Body of pancreas (tissue), 4 donors: ENCODE results near the gene C3orf33. TPM values are rescaled to one million over a fixed set of nuclear protein-coding genes. Genes with fewer than 3 reads are reported as not detected.
A peak's percentile ranks its signal among the peaks of the same experiment; 100 is the strongest.
"Not testable (repeated sequence)": the region's sequence is repeated elsewhere in the genome, so short reads cannot be mapped to it uniquely, and the experiment has no call there.

Source experiments
- ATAC-seq: fragments of 150-250 bp; one replicate; pipeline ENCODE4 v1.9.1; 2016
- DNase-seq, 4 donors: peaks; one replicate each; pipeline ENCODE4 v3.0.0-alpha.2; 2019
- H3K27ac ChIP-seq, 4 donors: fragments of 200-600 bp; sonication (generic); 1 replicate in 3 of 4; 2 replicates in 1 of 4; pipeline versions ENCODE4 v1.5.1 to v1.6.1; 2016 to 2019; ENCODE audit warnings: mild to moderate bottlenecking in 1 of 4, mixed read lengths in 1 of 4, moderate library complexity in 1 of 4
- H3K27me3 ChIP-seq, 2 donors: fragments of 200-600 bp; sonication (generic); one replicate each; pipeline ENCODE4 v1.6.0; 2016; ENCODE audit warnings: mild to moderate bottlenecking in 1 of 2
- H3K36me3 ChIP-seq, 2 donors: fragments of 200-600 bp; sonication (generic); replicated peaks in 1 of 2; 2 replicates each; pipeline ENCODE4 v1.5.1; 2016; ENCODE audit warnings: low read depth in 2 of 2; ENCODE audit not compliant: insufficient read depth in 1 of 2
- H3K4me1 ChIP-seq: fragments of 200-600 bp; sonication (generic); one replicate; pipeline ENCODE4 v1.6.0; 2016
- H3K4me3 ChIP-seq, 2 donors: fragments of 200-600 bp; sonication (generic); 1 replicate in 1 of 2; 2 replicates in 1 of 2; pipeline ENCODE4 v1.5.1; 2016 to 2019
- H3K9me3 ChIP-seq, 3 donors: fragments of 200-600 bp; sonication (generic); 1 replicate in 2 of 3; 2 replicates in 1 of 3; pipeline ENCODE4 v1.5.1; 2016
- POLR2A ChIP-seq, 3 donors: fragments of 450-650 bp; IDR thresholded peaks; one replicate each; pipeline ENCODE4 v1.6.1; 2016; ENCODE audit warnings: antibody characterized with exemption in 3 of 3, mild to moderate bottlenecking in 2 of 3
- WGBS, 2 donors: methylation state at CpG; one replicate each; pipeline ENCODE4 v1.1.5; 2017; 5-methylcytosine and 5-hydroxymethylcytosine counted together
- intact Hi-C: fragments of 100-400 bp; cut with DNase I; formaldehyde crosslinking; loops from one replicate; pipeline ENCODE4 v1.15.1; 2023
- total RNA-seq, 2 donors: library from RNA; depleted of rRNA; stranded (reverse); fragments of >200 nt; gene quantifications; one replicate each; pipeline ENCODE4 v1.1.0, GENCODE V29; 2016
- TF ChIP-seq, protein P1 (sequence below), 7 experiments: fragments of 450-650 bp in 4 of 7; fragments of 200-600 bp in 3 of 7; sonication (generic) in 3 of 7; IDR thresholded peaks; one replicate each; pipeline ENCODE4 v1.5.1; 2016 to 2019; ENCODE audit warnings: antibody characterized with exemption in 7 of 7

The C3orf33 gene
- total RNA-seq, 2 donors from 2014 or later, result 4.9 to 14.8 TPM

DNA sequence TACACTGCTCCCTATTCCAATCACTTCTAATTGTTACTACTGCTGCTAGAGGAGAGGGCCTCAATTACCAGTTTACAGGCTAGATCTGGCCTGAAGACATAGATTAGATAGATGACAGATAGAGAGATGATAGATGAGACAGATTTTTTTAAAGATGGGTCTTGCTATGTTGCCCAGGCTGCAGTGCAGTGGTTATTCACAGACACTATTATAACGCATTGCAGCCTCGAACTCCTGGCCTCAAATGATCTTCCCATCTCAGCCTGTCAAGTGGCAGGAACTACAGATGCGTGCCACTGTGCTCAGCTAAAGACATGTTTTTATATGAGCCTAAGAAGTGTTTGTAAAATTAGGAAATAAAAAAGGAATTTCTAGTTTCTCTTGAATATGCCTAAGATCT is 41.9 kb upstream of the C3orf33 start:
- Histone ChIP-seq H3K4me3 (no peak overlapping the region), H3K4me1 (peaks cover 65% of the 10 kb centered on the region), H3K9me3 (no peaks in the 10 kb centered on the region), H3K27ac (no peak overlapping the region), H3K27me3 (no peaks in the 10 kb centered on the region), H3K36me3 (no peaks in the 10 kb centered on the region)
- TF ChIP-seq, protein P1, sequence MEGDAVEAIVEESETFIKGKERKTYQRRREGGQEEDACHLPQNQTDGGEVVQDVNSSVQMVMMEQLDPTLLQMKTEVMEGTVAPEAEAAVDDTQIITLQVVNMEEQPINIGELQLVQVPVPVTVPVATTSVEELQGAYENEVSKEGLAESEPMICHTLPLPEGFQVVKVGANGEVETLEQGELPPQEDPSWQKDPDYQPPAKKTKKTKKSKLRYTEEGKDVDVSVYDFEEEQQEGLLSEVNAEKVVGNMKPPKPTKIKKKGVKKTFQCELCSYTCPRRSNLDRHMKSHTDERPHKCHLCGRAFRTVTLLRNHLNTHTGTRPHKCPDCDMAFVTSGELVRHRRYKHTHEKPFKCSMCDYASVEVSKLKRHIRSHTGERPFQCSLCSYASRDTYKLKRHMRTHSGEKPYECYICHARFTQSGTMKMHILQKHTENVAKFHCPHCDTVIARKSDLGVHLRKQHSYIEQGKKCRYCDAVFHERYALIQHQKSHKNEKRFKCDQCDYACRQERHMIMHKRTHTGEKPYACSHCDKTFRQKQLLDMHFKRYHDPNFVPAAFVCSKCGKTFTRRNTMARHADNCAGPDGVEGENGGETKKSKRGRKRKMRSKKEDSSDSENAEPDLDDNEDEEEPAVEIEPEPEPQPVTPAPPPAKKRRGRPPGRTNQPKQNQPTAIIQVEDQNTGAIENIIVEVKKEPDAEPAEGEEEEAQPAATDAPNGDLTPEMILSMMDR (IDR thresholded peaks at IDR 0.05), result no peak
- no peak for TF ChIP-seq POLR2A (IDR thresholded peaks at IDR 0.05)
- 64 to 71% methylated on average over 3 of the region's 3 CpGs for WGBS, 2 donors
- DNase-seq, result no peak
- ATAC-seq, result no peak
- intact Hi-C loops, result no loop called here

DNA sequence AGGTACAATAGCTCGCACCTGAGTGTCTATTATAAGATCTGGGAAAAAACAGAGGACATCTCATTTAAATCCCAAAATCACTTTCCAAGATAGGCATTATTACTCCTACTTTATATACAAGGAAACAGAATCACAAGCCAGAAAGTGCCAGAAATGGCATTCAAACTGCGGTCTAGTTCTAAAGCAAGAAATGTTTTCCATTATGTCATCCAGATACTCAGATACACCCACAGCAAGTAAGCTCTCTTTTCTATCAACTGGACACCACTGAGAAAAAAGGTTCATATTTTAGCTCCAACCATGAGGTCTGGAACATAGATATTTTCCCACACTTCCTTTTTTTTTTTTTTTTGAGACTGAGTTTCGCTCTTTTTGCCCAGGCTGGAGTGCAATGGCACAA is 40.0 kb upstream of the C3orf33 start:
- ATAC-seq, result peak; percentile 83
- Histone ChIP-seq H3K4me3 (no peak overlapping the region), H3K36me3 (no peaks in the 10 kb centered on the region), H3K27me3 (no peaks in the 10 kb centered on the region), H3K4me1 (peaks cover 56% of the 10 kb centered on the region), H3K27ac (peak overlapping the region in 3 of 4 donors; percentile 47 to 56 (median 48)), H3K9me3 (no peaks in the 10 kb centered on the region)
- WGBS, 2 donors, result 43 to 47% methylated on average over 3 of the region's 3 CpGs
- intact Hi-C loops, result no loop called here
- TF ChIP-seq, protein P1 (IDR thresholded peaks at IDR 0.05), result no peak
- TF ChIP-seq POLR2A (IDR thresholded peaks at IDR 0.05), result peak in 1 of 3 donors; percentile 18
- peak in 1 of 4 donors; percentile 48 for DNase-seq

DNA sequence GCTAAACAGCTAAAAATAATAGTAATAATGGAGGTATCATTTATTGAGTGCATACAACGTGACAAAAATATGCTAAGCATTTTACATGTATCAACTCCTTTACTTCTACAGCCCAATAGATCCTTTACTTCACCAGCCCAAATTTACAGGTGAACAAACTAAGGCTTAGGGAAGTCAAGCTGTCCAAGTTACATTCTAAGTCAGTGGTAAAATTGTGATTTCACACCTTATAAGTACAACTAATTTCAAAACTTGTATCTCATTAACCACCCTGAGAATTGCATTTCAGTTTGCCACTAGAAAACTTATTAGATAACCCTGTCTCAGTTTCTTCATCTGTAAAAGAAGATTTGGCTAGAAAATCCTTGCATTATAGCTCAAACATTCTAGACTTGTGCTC is 37.5 kb upstream of the C3orf33 start:
- Histone ChIP-seq H3K36me3 (no peaks in the 10 kb centered on the region), H3K4me3 (no peak overlapping the region), H3K27me3 (no peaks in the 10 kb centered on the region), H3K4me1 (peaks cover 44% of the 10 kb centered on the region), H3K27ac (no peak overlapping the region), H3K9me3 (no peaks in the 10 kb centered on the region)
- intact Hi-C loops, result no loop called here
- no peak for ATAC-seq
- TF ChIP-seq POLR2A (IDR thresholded peaks at IDR 0.05), result no peak
- TF ChIP-seq, protein P1 (IDR thresholded peaks at IDR 0.05), result no peak
- DNase-seq, result no peak
- WGBS, 2 donors, result 26 to 37% methylated on average over 1 of the region's 1 CpG

DNA sequence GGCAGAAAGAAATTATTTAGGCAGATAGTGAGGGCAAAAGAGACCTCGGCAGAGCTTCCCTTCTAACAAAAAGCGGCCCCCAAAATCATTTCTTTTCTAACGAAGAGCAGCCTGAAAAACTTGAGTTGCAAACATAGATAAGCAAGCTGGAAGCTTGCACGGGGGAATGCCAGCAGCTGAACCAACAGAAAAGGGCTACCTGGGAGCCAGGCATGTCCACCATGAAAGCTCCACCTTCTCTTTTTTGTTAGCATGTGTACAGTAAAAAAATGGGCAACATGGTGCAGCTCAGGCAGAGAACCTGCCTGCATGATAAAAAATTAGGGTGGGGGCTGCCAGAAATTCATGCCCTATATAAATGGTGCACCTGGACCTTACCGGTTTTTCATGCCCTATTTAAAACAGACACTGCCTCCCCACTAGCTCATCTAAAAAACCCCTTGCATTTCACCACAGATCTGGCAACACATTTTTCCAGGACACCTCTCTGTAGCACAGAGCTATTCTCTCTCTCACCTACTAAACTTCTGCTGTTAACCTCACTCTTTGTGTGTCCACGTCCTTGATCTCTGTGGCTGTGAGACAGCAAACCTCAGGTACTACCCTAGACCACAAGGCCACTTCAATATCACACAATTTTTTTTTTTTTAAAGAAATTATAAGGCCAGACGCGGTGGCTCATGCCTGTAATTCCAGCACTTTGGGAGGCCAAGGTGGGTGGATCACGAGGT is 29.4 kb upstream of the C3orf33 start:
- Histone ChIP-seq H3K36me3 (peaks cover 0 to 4% of the 10 kb centered on the region in 2 donors), H3K4me3 (no peak overlapping the region), H3K4me1 (peaks cover 35% of the 10 kb centered on the region), H3K27me3 (no peaks in the 10 kb centered on the region), H3K9me3 (no peaks in the 10 kb centered on the region), H3K27ac (peak overlapping the region; percentile 48 to 82 (median 56))
- peak; percentile 84 to 90 (median 88) for DNase-seq
- TF ChIP-seq, protein P1 (IDR thresholded peaks at IDR 0.05), result no peak
- TF ChIP-seq POLR2A (IDR thresholded peaks at IDR 0.05), result no peak
- 37 to 39% methylated on average over 9 of the region's 9 CpGs for WGBS, 2 donors
- ATAC-seq, result peak; percentile 92
- intact Hi-C loops, result no loop called here

DNA sequence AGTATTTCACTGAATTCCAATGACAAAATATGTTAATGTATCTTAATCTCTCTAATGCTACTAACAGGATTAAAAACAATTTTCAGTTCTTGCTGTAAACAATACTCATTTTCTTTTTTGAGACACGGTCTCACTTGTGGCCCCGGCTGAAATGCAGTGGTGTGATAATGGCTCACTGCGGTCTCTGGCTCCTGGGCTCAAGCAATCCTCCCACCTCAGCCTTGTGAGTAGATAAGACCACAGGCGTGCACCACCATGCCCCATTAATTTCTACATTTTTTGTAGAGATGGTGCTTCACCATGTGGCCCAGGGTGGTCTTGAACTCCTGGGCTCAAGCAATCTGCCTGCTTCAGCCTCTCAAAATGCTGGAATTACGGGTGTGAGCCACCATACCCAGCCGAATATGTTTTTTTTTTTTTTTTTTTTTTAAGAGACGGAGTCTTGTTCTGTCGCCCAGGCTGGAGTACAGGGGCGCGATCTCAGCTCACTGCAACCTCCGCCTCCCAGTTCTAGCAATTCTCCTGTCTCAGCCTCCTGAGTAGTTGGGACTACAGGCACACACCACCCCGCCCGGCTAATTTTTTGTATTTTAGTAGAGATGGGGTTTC is 22.5 kb upstream of the C3orf33 start:
- H3K36me3 ChIP-seq, H3K4me3 ChIP-seq, H3K27ac ChIP-seq, ATAC-seq, H3K27me3 ChIP-seq, intact Hi-C loops, H3K9me3 ChIP-seq, DNase-seq, H3K4me1 ChIP-seq: not testable (repeated sequence)
- WGBS, 2 donors, result 95 to 98% methylated on average over 13 of the region's 13 CpGs
